Left lung (tissue), 10 donors: ENCODE results near the gene KDM7A. TPM values are rescaled to one million over a fixed set of nuclear protein-coding genes. Genes with fewer than 3 reads are reported as not detected.
A peak's percentile ranks its signal among the peaks of the same experiment; 100 is the strongest.

Experiments used
- ATAC-seq: fragments of 200-7000 bp; cut with Tn5 transposase; one replicate; pipeline ENCODE4 v1.9.1; 2020; ENCODE audit warnings: moderate library complexity
- DNase-seq, 4 donors: peaks; one replicate each; pipeline ENCODE4 v3.0.0-alpha.2; 2013 to 2020
- H3K27ac ChIP-seq, 2 donors: fragments of 200-600 bp; sonication (generic) in 1 of 2; one replicate each; pipeline versions ENCODE4 v1.5.0 to v1.8.0; 2020 to 2021
- H3K27me3 ChIP-seq, 2 donors: fragments of 200-600 bp; sonication (generic) in 1 of 2; one replicate each; pipeline versions ENCODE4 v1.5.0 to v1.8.0; 2020 to 2021
- H3K36me3 ChIP-seq, 2 donors: fragments of 200-600 bp; sonication (generic) in 1 of 2; one replicate each; pipeline versions ENCODE4 v1.5.0 to v1.8.0; 2020 to 2021
- H3K4me1 ChIP-seq, 2 donors: fragments of 200-600 bp; one replicate each; pipeline ENCODE4 v1.8.0; 2021
- H3K4me3 ChIP-seq, 2 donors: fragments of 200-600 bp; sonication (generic) in 1 of 2; one replicate each; pipeline versions ENCODE4 v1.5.0 to v1.8.0; 2020 to 2021; ENCODE audit warnings: mild to moderate bottlenecking in 1 of 2
- H3K9me3 ChIP-seq, 2 donors: fragments of 200-600 bp; sonication (generic) in 1 of 2; one replicate each; pipeline versions ENCODE4 v1.5.0 to v1.8.0; 2020 to 2021
- CTCF ChIP-seq, 2 donors: fragments of 200-600 bp; sonication (generic) in 1 of 2; IDR thresholded peaks; one replicate each; pipeline versions ENCODE4 v1.5.0 to v1.8.0; 2021; ENCODE audit warnings: antibody characterized with exemption in 2 of 2
- intact Hi-C, 2 donors: fragments of 100-400 bp; cut with DNase I; formaldehyde crosslinking; loops; one replicate each; pipeline versions ENCODE4 v1.11.2 to v1.14.2; 2022
- polyA plus RNA-seq, 6 donors: library from polyadenylated mRNA; unstranded; fragments of 120-200 nt; gene quantifications; one replicate each; pipeline ENCODE4 v1.2.1, GENCODE V29; 2013; ENCODE audit not compliant: insufficient read length in 6 of 6
- total RNA-seq, 2 donors: library from RNA; stranded (reverse); fragmentation: NEBNext Ultra II Directional; extraction: Animal tissue kit (Norgen Biotek cat#: 25700); gene quantifications; one replicate each; pipeline ENCODE4 v1.2.1, GENCODE V29; 2021
- donor health status: DM: no; HTN: yes; CAD: no.
- donor health status: DM: no; HTN: no; CAD: no.

The KDM7A gene
- total and polyA plus RNA-seq, 8 donors: 13.2 to 20.1 (median 15.5) TPM

GRCh38 chr7:140219672-140220524 lies 43.1 kb upstream of the KDM7A start:
- TF ChIP-seq CTCF (IDR thresholded peaks at IDR 0.05): no peak
- intact Hi-C loops: no loop called here
- H3K27ac ChIP-seq: no peak overlapping the region

GRCh38 chr7:140218656-140219055 lies 41.9 kb upstream of the KDM7A start:
- H3K4me1 ChIP-seq: peaks cover 0 to 5% of the 10 kb centered on the region in 2 donors
- H3K27me3 ChIP-seq: no peaks in the 10 kb centered on the region
- DNase-seq (no peak), ATAC-seq (no peak)
- no peaks in the 10 kb centered on the region for H3K36me3 ChIP-seq
- no peak for TF ChIP-seq CTCF (IDR thresholded peaks at IDR 0.05)
- intact Hi-C loops: no loop called here
- no peak overlapping the region for H3K4me3 ChIP-seq
- no peaks in the 10 kb centered on the region for H3K9me3 ChIP-seq
- no peak overlapping the region for H3K27ac ChIP-seq

More at GRCh38 chr7:140219672-140220524, 43.1 kb upstream of the KDM7A start:
- H3K36me3 ChIP-seq: no peaks in the 10 kb centered on the region
- DNase-seq (peak in 1 of 4 donors; percentile 39), ATAC-seq (no peak)
- H3K9me3 ChIP-seq: no peaks in the 10 kb centered on the region
- H3K4me3 ChIP-seq: no peak overlapping the region
- H3K27me3 ChIP-seq: no peaks in the 10 kb centered on the region
- H3K4me1 ChIP-seq: no peaks in the 10 kb centered on the region

GRCh38 chr7:140217750-140218501 lies 41.1 kb upstream of the KDM7A start:
- ATAC-seq: no peak
- Histone ChIP-seq H3K27ac (no peak overlapping the region), H3K4me1 (peaks cover 0 to 5% of the 10 kb centered on the region in 2 donors), H3K4me3 (no peak overlapping the region), H3K36me3 (no peaks in the 10 kb centered on the region), H3K9me3 (no peaks in the 10 kb centered on the region), H3K27me3 (no peaks in the 10 kb centered on the region)
- intact Hi-C loops: no loop called here
- no peak for TF ChIP-seq CTCF (IDR thresholded peaks at IDR 0.05)
- DNase-seq: no peak

- Histone ChIP-seq H3K27ac (no peak overlapping the region), H3K4me3 (no peak overlapping the region), H3K27me3 (no peaks in the 10 kb centered on the region), H3K9me3 (no peaks in the 10 kb centered on the region), H3K4me1 (peaks cover 5% of the 10 kb centered on the region in 2 donors), H3K36me3 (no peaks in the 10 kb centered on the region)
- ATAC-seq: no peak
- no peak for TF ChIP-seq CTCF (IDR thresholded peaks at IDR 0.05)
- intact Hi-C loops: no loop called here
- DNase-seq: no peak
Measured at GRCh38 chr7:140215281-140215680, 38.5 kb upstream of the KDM7A start.

GRCh38 chr7:140214075-140214684 lies 37.4 kb upstream of the KDM7A start:
- TF ChIP-seq CTCF (IDR thresholded peaks at IDR 0.05): no peak
- Histone ChIP-seq H3K27me3 (no peaks in the 10 kb centered on the region), H3K4me3 (no peak overlapping the region), H3K27ac (peak overlapping the region; percentile 17 to 45), H3K4me1 (peaks cover 5% of the 10 kb centered on the region in 2 donors), H3K9me3 (no peaks in the 10 kb centered on the region), H3K36me3 (no peaks in the 10 kb centered on the region)
- DNase-seq (peak in 2 of 4 donors; percentile 64 to 69), ATAC-seq (peak; percentile 79)
- intact Hi-C loops: no loop called here
